Neural cell (in vitro differentiated cells): ENCODE measurements around the gene TARS3.

ENCODE experiments used
- CTCF ChIP-seq: fragments of 450-650 bp; IDR thresholded peaks from 2 replicates; pipeline ENCODE4 v1.5.1; 2014; ENCODE audit warnings: antibody characterized with exemption, mild to moderate bottlenecking, moderate library complexity; ENCODE audit not compliant: poor library complexity, severe bottlenecking
- EP300 ChIP-seq: fragments of 450-650 bp; conservative IDR thresholded peaks from 2 replicates; pipeline ENCODE4 v1.6.1; 2014; ENCODE audit warnings: antibody characterized with exemption, mild to moderate bottlenecking, moderate library complexity; ENCODE audit not compliant: poor library complexity, severe bottlenecking
- POLR2AphosphoS5 ChIP-seq: IDR thresholded peaks from 2 replicates; pipeline ENCODE4 v1.6.1; 2012

- TF ChIP-seq CTCF (no peak), EP300 (no peak), POLR2AphosphoS5 (no peak)
These were observed 117.2 kb downstream of the TARS3 start for GRCh38 chr15:101607108-101607507.
